Measurements from ENCODE around the gene B4GALNT4. TPM values are rescaled to one million over a fixed set of nuclear protein-coding genes. Genes with fewer than 3 reads are reported as not detected.

B4GALNT4 gene
- total and polyA plus RNA-seq, 2 of the 13 experiments (the other 11 are each of a cell fraction or from before 2014, with no cell fraction given): 30.5 to 50.1 TPM

DNA sequence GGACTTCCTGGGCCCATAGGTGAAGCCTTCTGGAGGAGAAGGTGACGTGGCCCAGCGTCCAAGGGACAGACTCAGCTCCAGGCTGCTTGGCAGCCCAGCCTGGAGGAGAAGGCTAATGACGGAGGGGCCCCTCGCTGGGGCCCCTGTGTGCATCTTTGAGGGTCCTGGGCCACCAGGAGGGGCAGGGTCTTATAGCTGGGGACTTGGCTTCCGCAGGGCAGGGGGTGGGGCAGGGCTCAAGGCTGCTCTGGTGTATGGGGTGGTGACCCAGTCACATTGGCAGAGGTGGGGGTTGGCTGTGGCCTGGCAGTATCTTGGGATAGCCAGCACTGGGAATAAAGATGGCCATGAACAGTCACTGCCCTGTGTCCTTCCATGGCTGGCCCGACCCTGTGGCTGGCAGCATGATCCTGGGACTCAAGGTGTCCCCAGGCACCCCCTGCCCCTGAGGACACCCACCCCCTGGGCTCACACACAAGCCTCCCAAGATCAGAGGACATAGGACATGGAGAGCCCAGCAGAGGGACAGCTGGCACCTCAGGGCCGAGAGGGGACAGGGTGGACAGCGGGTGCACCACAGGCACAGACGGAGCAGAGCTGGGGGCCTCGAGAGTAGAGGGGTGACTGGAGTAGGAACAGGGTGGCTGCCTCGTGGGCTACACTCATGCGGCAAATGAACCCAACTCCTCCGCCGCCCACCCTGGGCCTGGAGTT lies 35.4 kb downstream of the B4GALNT4 start:
- Histone ChIP-seq H3K79me2 (ENCODE audit: insufficient read depth, low read length) (no peaks in the 10 kb centered on the region), H3K36me3 (replicated peaks in 1 of 2; ENCODE audit: control insufficient read depth in 1 of 2, insufficient read depth in 2 of 2, low read length in 2 of 2) (peaks cover 3 to 14% of the 10 kb centered on the region in 2 experiments; a peak in 3 of 5 replicates), H3K4me2 (ENCODE audit: low read depth, low read length) (no peak overlapping the region), H3K27me3 (ENCODE audit: control insufficient read depth in 1 of 2, insufficient read depth in 2 of 2, low read length in 2 of 2) (no peaks in the 10 kb centered on the region), H4K20me1 (ENCODE audit: insufficient read depth, low read length) (no peaks in the 10 kb centered on the region), H3K4me3 (replicated peaks in 1 of 3; ENCODE audit: insufficient read depth in 1 of 3, low read depth in 2 of 3, low read length in 3 of 3) (no peak overlapping the region), H3K9ac (ENCODE audit: insufficient read depth, low read depth, low read length) (no peak overlapping the region), H2AFZ (ENCODE audit: low read length) (no peak overlapping the region), H3K9me3 (ENCODE audit: low read length) (no peaks in the 10 kb centered on the region), H3K27ac (ENCODE audit: extremely low read length, insufficient read depth, low read length) (no peak overlapping the region), H3K4me1 (ENCODE audit: insufficient read depth, low read length) (peaks cover 23% of the 10 kb centered on the region)
- no TSS peak for BruUV-seq (replicated peaks)
- DNase-seq (ENCODE audit: low spot score) (no peak), ATAC-seq (no peak), FAIRE-seq (no peak)
- CTCF ChIA-PET (ENCODE audit: low intra/inter-chr PET ratio, low total read pairs): interaction anchor here (0.7 kb wide), 1 partner anchor 46 kb away, joined by 3 read pairs; the partner anchor contains the start of gene PTDSS2
- WGBS (ENCODE audit: low lambda C conversion rate): 91% methylated on average over 9 of the region's 14 CpGs
- in situ Hi-C loops (cut with HindIII; ENCODE audit: extremely low pct_ligation_motif_present, low pct_unique_long_range_greater_than_20kb): loop anchor here (5.0 kb wide), 1 partner anchor 38 kb away; the partner anchor contains the start of gene ANO9
- POLR2A ChIA-PET: no interaction called here
- intact Hi-C loops (cut with micrococcal nuclease; ENCODE audit: unreplicated experiment): loop anchor here (5.0 kb wide), 1 partner anchor 43 kb away; no protein-coding TSS in a partner anchor
- TF ChIP-seq ZNF605 (CRISPR knock-in tag; IDR thresholded peaks at IDR 0.05) (no peak), DMAP1 (CRISPR knock-in tag; IDR thresholded peaks at IDR 0.05) (no peak), ZNF790 (CRISPR knock-in tag; IDR thresholded peaks at IDR 0.05; ENCODE audit: borderline replicate concordance) (no peak), MAF1 (CRISPR knock-in tag; IDR thresholded peaks at IDR 0.05; ENCODE audit: borderline replicate concordance) (no peak), FOXC1 (CRISPR knock-in tag; IDR thresholded peaks at IDR 0.05; ENCODE audit: borderline replicate concordance) (no peak), RAD21 (CRISPR knock-in tag; IDR thresholded peaks at IDR 0.05) (no peak), ZNF260 (CRISPR knock-in tag; IDR thresholded peaks at IDR 0.05; ENCODE audit: borderline replicate concordance, low read depth) (no peak), GLI4 (CRISPR knock-in tag; IDR thresholded peaks at IDR 0.05; ENCODE audit: borderline replicate concordance) (no peak), ZBTB38 (CRISPR knock-in tag; IDR thresholded peaks at IDR 0.05) (no peak), ZNF160 (CRISPR knock-in tag; IDR thresholded peaks at IDR 0.05) (no peak), AGO2 (optimal IDR thresholded peaks at IDR 0.05; ENCODE audit: low read depth, low read length) (no peak), ZNF615 (CRISPR knock-in tag; IDR thresholded peaks at IDR 0.05; ENCODE audit: borderline replicate concordance) (no peak), ZBTB14 (CRISPR knock-in tag; IDR thresholded peaks at IDR 0.05) (no peak)
- TF ChIP-seq, protein P1, sequence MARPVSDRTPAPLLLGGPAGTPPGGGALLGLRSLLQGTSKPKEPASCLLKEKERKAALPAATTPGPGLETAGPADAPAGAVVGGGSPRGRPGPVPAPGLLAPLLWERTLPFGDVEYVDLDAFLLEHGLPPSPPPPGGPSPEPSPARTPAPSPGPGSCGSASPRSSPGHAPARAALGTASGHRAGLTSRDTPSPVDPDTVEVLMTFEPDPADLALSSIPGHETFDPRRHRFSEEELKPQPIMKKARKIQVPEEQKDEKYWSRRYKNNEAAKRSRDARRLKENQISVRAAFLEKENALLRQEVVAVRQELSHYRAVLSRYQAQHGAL (CRISPR knock-in tag; IDR thresholded peaks at IDR 0.05; ENCODE audit: not compliant biosample characterization): no peak
- TF ChIP-seq, protein P2, sequence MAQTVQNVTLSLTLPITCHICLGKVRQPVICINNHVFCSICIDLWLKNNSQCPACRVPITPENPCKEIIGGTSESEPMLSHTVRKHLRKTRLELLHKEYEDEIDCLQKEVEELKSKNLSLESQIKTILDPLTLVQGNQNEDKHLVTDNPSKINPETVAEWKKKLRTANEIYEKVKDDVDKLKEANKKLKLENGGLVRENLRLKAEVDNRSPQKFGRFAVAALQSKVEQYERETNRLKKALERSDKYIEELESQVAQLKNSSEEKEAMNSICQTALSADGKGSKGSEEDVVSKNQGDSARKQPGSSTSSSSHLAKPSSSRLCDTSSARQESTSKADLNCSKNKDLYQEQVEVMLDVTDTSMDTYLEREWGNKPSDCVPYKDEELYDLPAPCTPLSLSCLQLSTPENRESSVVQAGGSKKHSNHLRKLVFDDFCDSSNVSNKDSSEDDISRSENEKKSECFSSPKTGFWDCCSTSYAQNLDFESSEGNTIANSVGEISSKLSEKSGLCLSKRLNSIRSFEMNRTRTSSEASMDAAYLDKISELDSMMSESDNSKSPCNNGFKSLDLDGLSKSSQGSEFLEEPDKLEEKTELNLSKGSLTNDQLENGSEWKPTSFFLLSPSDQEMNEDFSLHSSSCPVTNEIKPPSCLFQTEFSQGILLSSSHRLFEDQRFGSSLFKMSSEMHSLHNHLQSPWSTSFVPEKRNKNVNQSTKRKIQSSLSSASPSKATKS (CRISPR knock-in tag; IDR thresholded peaks at IDR 0.05): no peak
